Brain microvascular endothelial cell (primary cell): Measurements from ENCODE around the gene NOTCH1.

Experiments used
- DNase-seq: peaks from one replicate; pipeline ENCODE4 v3.0.0-alpha.2; 2020
- H3K27ac ChIP-seq: fragments of 250-450 bp; sonication (Bioruptor Pico); 2 replicates; pipeline ENCODE4 v1.5.1; 2020; ENCODE audit warnings: mild to moderate bottlenecking, moderate library complexity
- H3K27me3 ChIP-seq: fragments of 250-450 bp; sonication (Bioruptor Pico); replicated peaks from 2 replicates; pipeline ENCODE4 v1.5.1; 2020; ENCODE audit warnings: mild to moderate bottlenecking
- H3K36me3 ChIP-seq: fragments of 250-450 bp; sonication (Bioruptor Pico); replicated peaks from 2 replicates; pipeline ENCODE4 v1.5.1; 2020; ENCODE audit warnings: mild to moderate bottlenecking
- H3K4me3 ChIP-seq: 2 replicates; pipeline ENCODE4 v1.5.1; 2011; ENCODE audit warnings: low read depth, mild to moderate bottlenecking, control low read depth, low read length, moderate library complexity
- in situ Hi-C: cut with HindIII; loops from 2 replicates; pipeline ENCODE4 v1.10.0; 2017; ENCODE audit warnings: low sequenced_read_pairs, low pct_ligation_motif_present
- TF ChIP-seq, protein P1 (sequence below): IDR thresholded peaks from 2 replicates; pipeline ENCODE4 v1.5.1; 2011; ENCODE audit warnings: low read depth, mild to moderate bottlenecking, moderate library complexity, low read length, control low read depth, inconsistent platforms; ENCODE audit errors: missing control alignments

NOTCH1 gene

DNA sequence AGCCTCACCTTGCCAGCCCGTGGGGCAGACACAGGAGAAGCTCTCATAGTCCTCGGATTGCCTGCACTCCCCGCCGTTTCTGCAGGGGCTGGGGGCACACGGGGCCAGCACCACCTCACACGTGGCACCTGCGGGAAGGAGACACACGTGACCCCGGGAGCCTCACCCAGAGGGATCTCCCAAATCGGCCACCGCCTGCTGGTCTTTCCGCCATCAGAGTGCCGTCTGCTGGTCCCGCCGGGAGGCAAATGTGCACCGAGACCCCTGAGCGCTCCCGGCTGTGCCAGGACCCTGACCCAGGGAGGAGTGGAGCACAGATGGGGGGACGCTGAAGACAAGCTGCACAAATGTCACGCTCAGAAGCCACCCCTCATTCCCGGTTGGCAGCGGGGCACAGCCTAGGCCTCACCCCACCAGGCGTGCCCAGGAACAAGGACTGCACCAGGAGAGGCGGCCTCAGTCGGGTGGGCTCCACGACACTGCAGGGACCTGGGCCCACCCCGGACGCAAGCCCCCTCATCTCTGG is 34.6 kb downstream of the NOTCH1 start:
- no peak overlapping the region for H3K27ac ChIP-seq
- no peaks in the 10 kb centered on the region for H3K27me3 ChIP-seq
- DNase-seq = no peak
- in situ Hi-C loops = no loop called here
- no peak overlapping the region for H3K4me3 ChIP-seq
- TF ChIP-seq, protein P1, sequence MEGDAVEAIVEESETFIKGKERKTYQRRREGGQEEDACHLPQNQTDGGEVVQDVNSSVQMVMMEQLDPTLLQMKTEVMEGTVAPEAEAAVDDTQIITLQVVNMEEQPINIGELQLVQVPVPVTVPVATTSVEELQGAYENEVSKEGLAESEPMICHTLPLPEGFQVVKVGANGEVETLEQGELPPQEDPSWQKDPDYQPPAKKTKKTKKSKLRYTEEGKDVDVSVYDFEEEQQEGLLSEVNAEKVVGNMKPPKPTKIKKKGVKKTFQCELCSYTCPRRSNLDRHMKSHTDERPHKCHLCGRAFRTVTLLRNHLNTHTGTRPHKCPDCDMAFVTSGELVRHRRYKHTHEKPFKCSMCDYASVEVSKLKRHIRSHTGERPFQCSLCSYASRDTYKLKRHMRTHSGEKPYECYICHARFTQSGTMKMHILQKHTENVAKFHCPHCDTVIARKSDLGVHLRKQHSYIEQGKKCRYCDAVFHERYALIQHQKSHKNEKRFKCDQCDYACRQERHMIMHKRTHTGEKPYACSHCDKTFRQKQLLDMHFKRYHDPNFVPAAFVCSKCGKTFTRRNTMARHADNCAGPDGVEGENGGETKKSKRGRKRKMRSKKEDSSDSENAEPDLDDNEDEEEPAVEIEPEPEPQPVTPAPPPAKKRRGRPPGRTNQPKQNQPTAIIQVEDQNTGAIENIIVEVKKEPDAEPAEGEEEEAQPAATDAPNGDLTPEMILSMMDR = no peak
- H3K36me3 ChIP-seq = peaks cover 59% of the 10 kb centered on the region

DNA sequence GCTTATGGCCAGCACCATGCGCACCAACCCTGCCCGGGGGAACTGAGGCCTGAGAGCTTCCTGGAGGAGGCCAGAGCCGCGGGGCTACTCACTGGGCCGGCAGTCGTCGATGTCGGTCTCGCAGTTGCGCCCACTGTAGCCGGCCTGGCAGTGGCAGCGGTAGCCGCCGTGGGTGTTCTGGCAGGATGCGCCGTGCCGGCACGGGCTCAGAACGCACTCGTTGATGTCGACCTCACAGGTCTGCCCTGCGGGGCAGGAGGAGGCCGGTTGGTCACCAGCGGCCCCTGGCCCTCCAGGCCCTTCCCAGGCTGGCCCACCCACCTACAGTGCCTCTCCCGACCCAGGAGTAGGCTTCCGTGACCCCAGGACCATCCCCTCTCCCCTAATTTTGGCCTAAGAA is 35.3 kb downstream of the NOTCH1 start:
- in situ Hi-C loops = no loop called here
- TF ChIP-seq, protein P1 = no peak
- H3K27me3 ChIP-seq = no peaks in the 10 kb centered on the region
- DNase-seq = no peak
- peaks cover 59% of the 10 kb centered on the region for H3K36me3 ChIP-seq
- H3K4me3 ChIP-seq = no peak overlapping the region
- no peak overlapping the region for H3K27ac ChIP-seq

GRCh38 chr9:136509549-136509948 is 36.3 kb downstream of the NOTCH1 start:
- TF ChIP-seq, protein P1 = no peak
- H3K36me3 ChIP-seq = peaks cover 61% of the 10 kb centered on the region
- no peaks in the 10 kb centered on the region for H3K27me3 ChIP-seq
- no peak overlapping the region for H3K4me3 ChIP-seq
- in situ Hi-C loops = no loop called here
- H3K27ac ChIP-seq = no peak overlapping the region
- no peak for DNase-seq

DNA sequence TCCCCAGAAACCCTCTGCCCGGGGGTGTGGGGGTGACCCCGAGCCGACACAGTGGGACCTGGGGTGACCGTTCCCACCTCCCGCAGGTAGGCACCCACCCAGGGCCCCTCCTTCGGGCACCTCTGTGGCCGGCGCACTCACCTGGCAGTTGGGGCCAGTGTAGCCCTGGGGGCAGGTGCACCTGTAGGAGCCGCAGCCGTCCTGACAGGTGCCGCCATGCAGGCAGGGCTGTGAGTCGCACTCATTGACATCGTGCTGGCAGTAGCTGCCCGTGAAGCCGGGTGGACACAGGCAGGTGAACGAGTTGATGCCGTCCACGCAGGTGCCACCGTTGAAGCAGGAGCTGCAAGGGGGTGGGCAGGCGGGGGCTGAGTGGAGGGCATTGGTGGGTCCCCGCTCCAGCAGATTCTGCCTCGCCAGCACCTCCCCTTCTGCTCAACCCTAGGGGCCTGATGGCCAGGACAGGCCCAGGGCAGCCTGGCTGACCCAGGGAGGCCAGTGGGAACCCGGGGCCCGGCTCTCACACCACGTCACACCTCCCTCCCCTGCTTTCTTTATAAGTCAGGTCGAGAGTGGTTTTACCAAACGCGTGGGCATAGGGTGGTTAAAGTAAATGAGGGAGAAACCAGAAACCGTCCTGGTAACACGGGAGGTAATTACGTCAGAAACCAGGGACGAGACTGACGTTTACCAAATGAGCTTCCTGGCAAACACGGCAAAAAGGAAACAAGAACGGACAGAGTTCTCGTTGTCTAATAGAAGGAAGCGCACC is 36.9 kb downstream of the NOTCH1 start:
- no peak overlapping the region for H3K27ac ChIP-seq
- no peak for DNase-seq
- H3K36me3 ChIP-seq = peaks cover 56% of the 10 kb centered on the region
- TF ChIP-seq, protein P1 = no peak
- H3K27me3 ChIP-seq = no peaks in the 10 kb centered on the region
- in situ Hi-C loops = no loop called here
- no peak overlapping the region for H3K4me3 ChIP-seq

DNA sequence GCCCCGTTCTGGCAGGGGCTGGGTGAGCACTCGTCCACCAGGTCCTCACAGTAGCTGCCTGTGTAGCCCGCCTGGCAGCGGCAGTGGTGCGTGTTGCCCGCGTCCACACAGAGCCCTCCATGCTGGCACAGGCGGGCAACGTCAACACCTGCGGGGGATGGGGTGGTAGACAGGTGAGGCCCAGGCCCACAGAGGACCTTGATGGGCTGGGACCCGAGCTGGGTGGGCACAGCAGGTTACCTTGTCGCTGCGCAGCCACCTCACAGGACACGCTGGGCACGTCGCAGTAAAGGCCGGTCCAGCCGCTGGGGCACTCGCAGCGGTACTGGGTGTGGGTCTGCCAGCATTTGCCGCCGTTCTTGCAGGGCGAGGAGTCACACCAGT is 37.9 kb downstream of the NOTCH1 start:
- Histone ChIP-seq H3K4me3 (no peak overlapping the region), H3K36me3 (peaks cover 54% of the 10 kb centered on the region), H3K27me3 (no peaks in the 10 kb centered on the region), H3K27ac (no peak overlapping the region)
- TF ChIP-seq, protein P1 = no peak
- in situ Hi-C loops = no loop called here
- no peak for DNase-seq
